ENCODE results near the gene OPCML.

OPCML gene

DNA sequence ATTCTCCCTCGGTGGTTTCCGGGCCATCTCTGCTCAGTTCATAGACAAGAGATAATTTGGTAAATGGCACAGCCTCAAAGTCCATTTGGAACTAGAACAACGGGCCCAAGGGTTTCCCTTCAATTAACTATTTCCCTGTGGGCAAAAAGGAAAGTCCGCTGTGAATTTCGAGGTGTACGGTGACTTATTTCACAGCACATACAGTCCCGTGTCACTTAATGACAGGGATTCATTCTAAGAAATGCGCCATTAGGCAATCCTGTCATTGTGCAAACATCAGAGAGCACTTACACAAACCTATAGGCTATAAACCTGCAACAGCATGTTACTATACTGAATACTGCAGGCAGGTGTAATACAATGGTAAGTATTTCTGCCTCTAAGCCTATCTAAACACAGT lies 551.6 kb downstream of the OPCML start:
- DNase-seq (ENCODE audit: low spot score): no peak

DNA sequence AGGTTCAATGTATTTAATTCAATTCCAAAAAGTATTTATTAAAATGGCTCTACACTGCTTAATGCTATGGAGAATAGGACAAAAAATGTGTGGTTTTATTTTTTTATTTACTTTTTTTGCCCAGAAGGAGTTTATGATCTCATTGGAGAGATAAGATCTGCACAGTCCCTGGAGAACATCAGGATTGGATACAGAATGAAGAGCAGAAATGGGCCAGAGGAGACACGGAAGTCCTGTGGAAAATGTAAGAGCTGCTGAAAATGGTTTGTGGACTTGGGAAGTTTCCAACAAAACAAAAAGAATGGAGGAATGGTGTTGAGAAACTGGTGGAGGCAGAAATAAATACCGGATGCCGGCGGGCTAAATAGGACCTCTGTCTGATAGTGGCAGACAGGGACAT lies 554.6 kb downstream of the OPCML start:
- DNase-seq (ENCODE audit: low spot score): no peak

DNA sequence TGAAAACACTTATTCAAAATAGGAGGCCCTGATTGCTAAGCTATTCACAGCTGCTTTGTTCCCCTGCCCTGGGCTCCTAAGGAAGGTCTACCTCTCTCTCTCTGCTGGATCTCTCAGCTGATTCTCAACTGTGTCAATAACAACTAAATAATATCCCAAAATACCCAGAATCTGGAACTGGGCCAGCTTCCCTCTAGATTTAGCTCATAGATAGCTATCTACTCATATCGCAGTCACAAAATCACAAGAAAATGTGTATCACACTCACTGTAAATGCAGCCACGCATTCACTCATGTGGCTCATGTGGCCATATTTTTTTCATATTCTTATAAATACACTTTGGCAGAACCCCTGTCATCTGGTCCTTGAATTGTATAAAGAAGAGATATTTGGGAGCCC lies 555.1 kb downstream of the OPCML start:
- no peak for DNase-seq (ENCODE audit: low spot score)

DNA sequence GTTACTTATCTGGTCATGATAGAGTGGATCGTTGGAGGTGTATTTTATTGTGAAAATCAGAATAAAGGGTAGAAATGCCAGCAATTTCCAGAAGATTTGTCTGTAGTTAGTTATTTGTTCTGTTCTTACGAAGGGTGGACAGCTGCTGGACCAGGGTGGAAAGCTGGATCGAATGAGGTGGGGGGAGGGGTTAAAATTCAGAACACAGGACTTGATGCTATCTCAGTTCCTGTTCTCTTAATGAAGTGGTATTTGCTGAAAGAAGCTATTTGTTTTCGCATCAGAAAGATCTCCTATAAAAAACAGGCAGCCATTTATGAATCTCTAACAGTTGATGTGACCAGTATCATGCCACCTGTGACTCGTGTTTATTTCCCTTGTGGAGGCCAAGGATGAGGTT lies 556.2 kb downstream of the OPCML start:
- DNase-seq (ENCODE audit: low spot score): no peak

DNA sequence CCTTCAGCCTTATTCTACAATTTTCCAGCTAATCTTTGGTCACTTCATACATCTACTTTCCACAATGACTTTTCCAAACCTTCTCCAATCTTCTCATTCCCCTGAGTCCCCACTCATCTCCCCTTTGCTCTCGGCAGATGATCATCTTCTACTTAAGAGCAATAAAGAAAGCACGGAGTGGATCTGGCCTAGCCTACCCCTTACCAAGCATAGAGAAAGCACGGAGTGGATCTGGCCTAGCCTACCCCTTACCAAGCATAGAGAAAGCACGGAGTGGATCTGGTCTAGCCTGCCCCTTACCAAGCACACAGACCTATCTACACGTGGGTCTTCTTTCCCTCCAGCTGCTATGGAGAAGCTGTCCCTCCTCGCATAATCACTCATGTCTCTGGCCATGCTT lies 558.6 kb downstream of the OPCML start:
- DNase-seq (ENCODE audit: low spot score): no peak

DNA sequence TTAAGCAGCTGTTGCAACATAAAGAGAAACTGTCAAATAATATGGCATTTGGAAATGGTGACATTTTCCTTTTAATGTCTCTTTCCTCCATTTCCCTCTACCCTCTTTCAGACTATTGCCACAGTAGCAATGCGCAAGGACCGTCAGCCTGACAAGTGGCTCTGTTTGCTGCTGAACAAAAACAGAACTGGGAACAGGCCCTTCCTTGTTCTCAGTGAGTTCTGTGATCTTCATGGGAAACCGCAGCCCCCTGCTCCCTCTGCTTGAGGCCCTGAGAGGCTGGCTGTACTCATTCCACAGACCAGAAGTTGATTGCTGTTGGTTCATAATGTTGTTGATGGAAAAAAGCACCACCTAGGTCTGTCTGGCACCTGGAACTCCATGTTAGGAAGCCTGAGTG lies 559.7 kb downstream of the OPCML start:
- no peak for DNase-seq (ENCODE audit: low spot score)

DNA sequence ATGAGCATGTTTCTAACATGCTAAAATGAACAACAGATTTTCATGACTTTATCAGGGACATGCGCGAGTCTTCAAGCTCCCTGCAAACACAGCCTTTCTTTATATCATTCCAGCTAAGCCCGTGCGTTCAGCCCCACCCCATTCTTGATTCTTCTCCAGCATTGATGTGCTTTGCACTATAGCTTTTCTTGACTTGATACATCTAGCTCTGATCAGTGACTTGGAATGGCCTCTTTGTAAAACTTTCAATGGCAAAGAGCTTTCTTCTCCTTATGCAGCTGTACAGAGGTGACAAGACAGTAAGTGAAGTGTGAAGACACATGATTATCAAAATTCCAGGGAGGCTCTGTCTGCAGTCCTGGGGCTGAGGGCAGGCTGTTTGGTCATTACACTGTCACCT lies 561.0 kb downstream of the OPCML start:
- no peak for DNase-seq (ENCODE audit: low spot score)

DNA sequence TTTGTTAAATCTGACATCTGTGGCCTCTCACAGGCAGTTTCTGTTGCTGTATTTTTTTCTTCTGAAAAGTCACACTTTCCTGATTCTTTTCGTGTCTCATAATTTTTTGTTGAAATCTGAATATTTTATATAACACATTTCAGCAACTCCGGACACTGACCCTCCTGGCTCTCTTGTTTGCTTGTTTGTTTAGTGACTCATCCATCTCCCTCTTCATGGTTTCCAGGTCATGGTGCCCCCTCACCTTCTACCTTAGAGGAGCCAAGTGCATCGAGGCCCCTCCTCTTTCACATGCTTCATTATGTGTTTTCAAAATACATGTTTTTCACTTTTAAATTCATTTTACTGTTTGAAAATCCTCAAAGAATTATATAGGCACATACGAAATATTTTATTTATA lies 562.4 kb downstream of the OPCML start:
- no peak for DNase-seq (ENCODE audit: low spot score)

DNA sequence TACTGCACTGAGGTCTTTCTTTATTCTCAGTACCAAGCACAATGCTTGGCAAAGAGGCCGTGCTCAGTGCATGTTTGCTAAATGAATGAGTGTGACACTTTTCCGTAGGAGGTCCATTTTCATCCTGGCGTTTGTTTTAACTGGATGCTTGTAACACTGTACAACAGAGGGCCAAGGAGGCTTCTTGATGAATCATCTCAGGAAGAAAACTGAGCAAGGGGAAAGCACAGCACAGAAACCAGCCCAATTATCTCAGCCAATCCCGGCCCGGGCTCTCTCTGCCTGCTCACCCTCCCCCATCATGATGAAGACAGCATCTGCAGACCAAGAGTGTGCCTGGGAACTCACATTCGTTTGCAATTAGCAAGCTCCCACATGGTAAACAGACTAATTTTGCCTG lies 570.3 kb downstream of the OPCML start:
- no peak for DNase-seq (ENCODE audit: low spot score)

DNA sequence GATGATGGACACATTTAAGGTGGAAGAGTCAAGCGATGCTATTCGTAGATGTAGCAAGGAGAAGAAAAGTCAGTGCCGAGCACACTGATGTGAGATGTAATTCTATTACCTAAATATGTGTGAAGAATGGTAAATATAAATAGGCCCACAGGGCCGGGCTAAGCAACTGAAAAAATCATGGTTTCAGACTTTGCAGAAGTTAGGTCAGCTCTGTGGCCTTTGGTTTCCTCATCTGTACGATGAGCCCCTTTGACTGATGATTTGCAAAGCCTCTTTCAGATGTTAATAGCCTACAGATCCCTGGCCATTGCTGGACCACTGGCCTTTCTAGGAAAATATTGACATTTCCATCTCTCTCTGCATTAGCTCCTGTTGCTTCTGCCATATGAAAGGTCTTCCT lies 570.8 kb downstream of the OPCML start:
- DNase-seq (ENCODE audit: low spot score): no peak

DNA sequence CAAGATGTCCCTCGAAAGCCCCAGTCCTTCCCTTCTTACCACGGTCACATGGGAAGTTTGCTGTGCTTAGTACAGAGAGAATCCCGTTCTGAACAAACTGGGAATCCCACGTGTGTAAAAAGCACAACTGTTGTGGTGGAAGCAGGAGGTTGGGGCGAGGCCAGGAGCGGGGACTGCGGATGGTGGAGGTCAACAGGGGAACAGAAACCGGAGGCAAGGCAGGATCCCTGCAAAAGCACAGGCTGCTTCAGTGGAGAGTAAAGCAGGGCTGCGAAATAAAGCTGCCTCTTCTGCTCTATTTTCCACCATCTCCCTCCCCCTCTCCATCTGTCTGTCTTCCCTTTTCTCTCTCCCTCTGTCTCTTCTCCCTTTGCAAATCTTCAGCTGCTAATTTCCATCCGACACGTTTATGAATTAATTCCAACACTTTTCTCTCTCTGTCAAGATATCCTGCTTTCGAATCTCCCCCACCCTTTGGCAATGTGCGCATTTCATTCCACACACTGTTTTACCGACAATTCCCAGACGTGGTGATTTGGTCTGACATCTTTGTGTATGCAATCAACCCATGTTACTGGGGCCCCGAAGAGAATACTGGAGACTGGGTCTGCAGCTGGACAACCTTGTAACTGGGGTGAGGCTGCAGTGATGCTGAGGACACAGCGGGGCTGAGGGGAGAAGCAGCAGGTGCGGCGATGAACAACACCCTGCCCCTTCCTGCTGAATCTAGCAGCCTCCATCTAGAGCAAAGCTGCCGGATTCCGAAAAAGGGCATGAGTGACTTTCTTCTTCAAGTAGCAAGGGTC lies 571.8 kb downstream of the OPCML start:
- DNase-seq (ENCODE audit: low spot score): no peak

DNA sequence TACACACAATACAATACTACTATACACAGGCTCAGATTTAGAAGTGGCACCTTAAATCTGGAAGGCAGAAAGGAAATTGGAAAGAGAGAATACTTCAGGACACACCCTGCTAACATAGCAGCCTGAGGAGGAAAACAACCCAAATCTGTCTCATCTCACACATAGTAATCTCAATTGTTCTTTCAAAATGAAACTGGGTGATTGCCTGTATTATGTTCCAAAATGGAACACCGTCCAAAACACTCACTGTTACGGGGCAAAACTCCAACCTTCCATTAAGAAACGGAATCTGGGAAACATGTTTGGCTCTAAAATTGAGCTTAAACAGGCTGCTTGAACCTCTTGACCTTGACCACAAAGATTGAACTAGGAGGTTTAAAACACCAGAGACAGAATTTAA lies 572.6 kb downstream of the OPCML start:
- DNase-seq (ENCODE audit: low spot score): no peak

DNA sequence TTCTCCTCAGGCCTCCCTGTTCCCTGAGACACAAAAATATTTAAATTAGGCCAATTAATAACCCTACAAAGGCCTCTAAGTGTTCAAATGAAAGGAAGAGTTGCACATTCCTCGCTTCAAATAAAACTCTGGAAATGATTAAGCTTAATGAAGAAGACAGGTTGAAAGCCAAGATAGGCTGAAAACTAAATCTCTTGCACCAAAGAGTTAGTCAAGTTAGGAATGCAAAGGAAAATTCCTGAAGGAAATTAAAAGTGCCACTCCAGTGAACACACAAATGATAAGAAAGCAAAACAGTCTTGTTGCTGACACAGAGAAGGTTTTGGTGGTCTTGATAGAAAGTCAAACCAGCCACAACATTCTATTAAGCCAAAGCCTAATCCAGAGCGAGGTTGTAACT lies 574.4 kb downstream of the OPCML start:
- no peak for DNase-seq (ENCODE audit: low spot score)

DNA sequence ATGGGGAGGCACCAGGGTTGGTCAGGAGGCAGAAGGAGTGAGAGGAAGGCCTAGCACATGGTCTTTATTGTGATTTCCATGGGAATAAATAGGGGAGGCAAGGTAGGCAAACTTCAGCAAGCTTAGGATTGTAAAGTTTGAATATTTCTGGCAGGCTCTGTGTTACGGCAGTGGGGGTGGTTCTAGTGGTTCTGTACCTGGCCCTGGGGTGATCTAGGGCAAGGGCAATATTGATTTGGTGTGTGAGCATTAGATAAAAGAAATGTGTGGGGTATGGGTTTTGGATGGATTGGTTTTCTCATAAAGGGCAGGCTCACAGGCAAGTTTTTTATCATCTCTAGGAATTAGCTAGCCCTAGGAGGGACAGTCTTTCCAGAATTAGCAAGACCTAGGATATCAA lies 584.0 kb downstream of the OPCML start:
- DNase-seq (ENCODE audit: low spot score): no peak

DNA sequence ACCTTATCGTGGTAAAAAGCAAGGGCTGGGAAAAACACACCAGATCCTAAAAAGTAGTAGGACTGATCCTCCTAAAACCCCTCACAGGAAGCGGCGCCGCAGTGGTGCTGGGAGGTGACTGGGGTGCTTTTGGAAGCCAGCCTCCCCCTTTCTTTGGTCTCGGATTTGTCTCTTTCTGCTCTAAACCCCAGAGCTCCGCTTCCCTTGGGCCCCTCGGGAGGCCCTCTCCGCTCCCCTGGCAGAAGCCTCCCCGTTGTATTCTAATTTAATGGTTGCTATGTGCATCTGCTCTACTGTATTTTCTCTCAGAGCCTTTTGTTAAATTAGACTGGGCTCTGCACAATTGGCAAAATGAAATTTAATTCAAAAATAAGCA lies 587.7 kb downstream of the OPCML start:
- peak; percentile 58 for DNase-seq (ENCODE audit: low spot score)

DNA sequence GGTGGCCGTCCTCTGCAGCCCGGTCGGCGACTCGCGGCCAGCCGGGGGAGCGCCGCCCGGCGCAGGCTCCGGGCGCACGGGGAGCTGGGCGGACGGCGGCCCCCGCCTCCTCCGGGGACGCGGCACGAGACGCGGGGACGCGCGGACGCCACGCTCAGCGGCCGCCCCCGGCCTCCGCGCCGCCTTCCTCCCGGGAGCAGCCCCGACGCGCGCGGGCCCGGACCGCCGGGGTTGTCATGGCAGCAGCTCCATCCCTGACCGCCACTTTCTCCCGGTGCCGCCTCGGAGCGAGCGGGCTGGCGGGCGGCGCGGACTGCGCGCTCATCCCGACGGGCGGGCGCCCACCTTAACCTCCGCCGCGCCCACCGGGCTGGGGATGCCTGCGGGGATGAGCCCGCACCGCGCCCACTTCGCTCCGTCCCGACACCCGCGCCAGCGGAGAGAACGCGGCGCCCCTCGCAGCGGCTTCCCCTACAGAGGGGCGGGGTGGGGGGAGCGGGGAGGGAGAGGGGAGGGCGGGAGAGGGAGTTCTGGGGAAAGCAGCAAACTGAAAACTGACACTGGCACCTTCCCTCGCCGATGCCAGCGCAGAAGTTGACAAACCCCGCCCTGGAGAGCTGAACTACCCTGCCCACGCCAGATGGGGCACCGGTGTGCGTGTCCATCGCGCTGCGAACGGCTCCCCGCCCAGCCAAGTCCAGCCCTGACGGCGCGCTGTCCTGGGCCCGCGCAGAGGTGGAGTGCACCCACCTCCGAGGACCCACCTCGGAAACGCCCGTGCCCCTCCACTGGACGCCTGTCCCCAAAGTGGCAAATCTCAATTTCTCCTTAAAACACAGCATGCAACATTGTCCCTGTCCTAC lies 588.4 kb downstream of the OPCML start:
- DNase-seq (ENCODE audit: low spot score): peak; percentile 60

DNA sequence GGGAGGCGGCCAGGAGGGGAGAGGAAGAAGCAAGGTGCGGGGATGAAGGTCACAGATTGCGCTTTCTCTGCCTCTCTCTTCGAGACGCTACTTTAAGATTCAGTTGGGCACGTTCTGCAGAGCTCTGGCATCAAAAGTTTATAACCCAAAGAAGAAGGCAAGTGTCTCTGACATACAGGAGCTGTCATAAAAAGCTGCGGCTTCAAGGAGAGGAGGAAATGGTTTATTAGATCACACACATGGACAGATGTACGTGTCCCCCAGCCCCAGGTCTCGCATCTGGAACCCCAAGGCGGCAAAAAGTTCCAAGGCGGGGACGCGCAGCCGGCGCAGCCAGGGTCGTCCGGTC lies 589.0 kb downstream of the OPCML start:
- DNase-seq (ENCODE audit: low spot score): no peak

DNA sequence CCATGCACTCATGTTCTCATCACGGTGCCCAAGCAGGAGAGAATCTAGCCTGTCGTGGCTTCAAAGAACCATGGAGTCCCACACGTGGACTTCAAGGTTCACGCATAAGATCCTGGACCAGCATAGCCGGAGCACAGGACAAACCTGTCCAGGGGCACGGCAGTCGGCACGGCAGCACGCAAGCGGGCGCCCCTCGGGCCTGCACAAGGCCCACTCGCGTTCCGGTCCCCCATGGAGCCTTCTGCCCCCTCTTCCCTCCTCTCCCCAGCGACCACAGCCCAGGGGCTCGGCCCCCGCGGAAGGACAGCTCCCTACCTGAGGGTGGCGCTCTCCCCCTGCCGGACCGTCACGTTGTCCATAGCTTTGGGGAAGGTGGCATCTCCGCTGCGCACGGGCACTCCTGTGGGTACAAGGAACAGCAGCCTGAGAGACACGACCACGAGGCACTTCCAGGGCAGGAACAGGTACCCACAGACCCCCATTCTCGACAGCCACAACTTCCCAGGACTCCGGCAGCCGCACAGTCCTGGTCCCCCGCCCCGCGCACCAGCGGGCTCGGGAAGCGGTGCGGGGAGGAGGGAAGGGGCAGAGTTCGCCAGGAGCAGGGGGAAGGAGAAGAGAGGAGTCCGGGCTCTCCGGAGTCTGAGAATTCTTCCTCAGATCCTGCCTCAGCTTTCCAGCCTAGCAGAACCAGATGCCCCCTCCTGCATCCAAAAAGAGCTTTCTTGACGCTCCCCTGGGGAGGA lies 589.5 kb downstream of the OPCML start:
- peak; percentile 58 for DNase-seq (ENCODE audit: low spot score)

DNA sequence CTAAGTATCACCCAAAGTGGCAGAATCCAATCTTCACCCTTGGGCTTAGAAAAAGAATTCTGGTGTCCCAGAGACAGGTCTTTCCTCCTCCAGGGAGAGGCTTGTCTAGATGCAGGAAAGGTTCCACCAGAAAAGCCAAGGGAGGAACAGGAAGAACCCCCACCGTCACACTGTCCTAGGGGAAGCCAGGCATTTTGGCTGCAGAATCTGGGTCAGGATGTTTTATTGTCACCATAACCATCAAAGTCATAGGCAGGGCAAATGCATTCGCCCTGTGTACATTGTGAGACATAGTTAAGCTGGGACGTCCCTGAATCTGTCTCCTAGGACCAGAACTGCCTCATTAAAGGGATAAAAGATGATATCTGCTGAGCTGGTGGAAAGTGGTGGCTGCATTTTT lies 590.5 kb downstream of the OPCML start:
- DNase-seq (ENCODE audit: low spot score): no peak

DNA sequence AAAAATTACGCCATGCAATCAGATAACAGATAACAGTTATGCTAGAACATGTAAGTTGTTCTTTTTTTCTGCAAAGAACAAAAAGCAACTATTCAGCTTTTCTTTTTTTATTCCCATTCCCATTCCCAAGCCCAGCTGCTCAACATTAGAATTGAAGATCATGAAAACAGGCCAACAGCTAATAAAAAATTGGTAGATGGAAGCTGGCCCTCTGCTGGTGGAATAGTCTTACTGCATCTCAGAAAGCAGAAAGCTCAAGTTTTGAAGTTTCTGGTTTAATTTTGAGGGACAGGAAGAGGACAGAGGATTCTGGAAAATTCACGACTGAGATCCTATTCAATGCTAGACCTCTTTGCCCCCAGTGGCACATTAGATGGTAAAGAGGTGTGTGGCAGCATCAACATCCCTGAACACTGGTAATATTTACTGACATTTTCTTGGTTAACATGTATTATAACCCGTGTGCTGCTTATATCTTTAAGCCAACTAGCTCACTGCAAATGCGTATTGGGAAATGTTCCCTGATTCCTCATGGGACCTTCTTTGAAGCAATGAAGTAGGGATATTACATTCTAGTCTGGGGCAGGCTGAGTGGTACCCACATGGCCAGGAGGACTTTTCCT lies 591.2 kb downstream of the OPCML start:
- no peak for DNase-seq (ENCODE audit: low spot score)

DNA sequence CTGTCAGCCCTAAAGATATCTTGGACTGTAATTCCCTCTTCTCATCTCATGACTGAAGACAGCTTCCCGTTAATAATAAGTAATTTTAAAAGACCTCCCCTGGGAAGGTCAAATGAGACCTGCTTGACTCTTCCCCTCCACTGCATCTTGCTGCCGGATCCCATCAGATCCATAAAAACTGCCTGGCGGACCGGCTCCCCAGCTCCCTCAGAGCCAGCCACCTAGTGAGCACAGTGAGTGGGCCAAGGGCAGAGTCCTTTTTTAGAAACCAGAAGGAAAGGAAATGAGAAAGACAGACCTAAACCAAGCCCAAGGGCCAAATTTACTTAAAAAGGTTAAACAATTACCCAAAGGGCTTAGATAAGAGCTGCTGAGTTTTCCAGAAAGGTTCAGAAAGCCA lies 595.3 kb downstream of the OPCML start:
- DNase-seq (ENCODE audit: low spot score): no peak

DNA sequence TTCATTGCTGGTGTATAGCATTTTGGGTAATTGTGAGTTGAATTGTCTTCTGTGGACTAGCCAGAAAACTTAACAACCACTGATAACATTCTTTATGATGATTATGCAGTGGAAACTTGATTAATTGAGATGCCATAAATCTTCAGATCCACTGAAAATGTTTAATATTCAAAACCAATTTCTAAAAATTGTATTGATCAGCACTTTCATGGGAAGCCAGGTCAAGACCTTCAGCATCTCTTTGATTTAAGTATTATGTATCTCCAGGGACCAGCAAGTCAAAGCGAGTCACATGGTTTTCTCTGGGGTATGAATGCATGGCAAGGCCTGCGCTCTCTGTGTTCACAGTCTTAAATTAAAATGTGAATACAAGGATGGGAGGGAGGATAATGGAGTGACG lies 596.9 kb downstream of the OPCML start:
- no peak for DNase-seq (ENCODE audit: low spot score)

DNA sequence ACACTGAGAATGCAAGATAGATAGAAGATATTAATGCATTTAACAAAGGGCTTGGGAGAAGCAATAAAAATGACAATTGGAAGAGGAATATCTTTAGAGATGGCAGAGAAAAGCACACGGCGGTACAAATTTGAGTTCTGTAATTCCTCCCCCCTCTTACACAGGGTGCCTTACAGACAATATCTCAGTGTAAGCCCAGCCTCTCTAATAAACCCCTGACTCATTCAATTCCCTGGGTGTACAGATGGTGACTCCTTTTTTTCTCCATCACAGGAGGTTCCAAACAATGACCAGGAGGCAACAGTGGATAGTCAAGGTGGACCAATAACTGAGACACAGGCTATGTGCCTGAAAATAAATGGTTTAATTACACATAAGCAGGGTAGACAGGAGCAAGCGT lies 598.6 kb downstream of the OPCML start:
- DNase-seq (ENCODE audit: low spot score): no peak

Data from D341Med (cell line).